K562 (cell line): ENCODE measurements around the gene CCNL2. TPM values are rescaled to one million over a fixed set of nuclear protein-coding genes. Genes with fewer than 3 reads are reported as not detected.

Source experiments
- ARID4B ChIP-seq: sonication (generic); formaldehyde crosslinking; IDR thresholded peaks from 2 replicates; pipeline ENCODE4 v1.8.0; 2022; ENCODE audit warnings: mild to moderate bottlenecking, missing genetic modification reagents
- COPS2 ChIP-seq: fragments of 450-650 bp; conservative IDR thresholded peaks from 2 replicates; pipeline ENCODE4 v1.6.1; 2016; ENCODE audit warnings: mild to moderate bottlenecking, moderate library complexity
- FOXA3 ChIP-seq, 2 experiments: fragments of 450-650 bp in 1 of 2; sonication (generic) in 1 of 2; formaldehyde crosslinking; IDR thresholded peaks in 1 of 2; conservative IDR thresholded peaks in 1 of 2; 2 replicates each; pipeline versions ENCODE4 v1.4.0 to v1.8.0; 2020 to 2022; ENCODE audit warnings: mild to moderate bottlenecking in 2 of 2, missing genetic modification reagents in 1 of 2
- MGA ChIP-seq: fragments of 450-650 bp; IDR thresholded peaks from 2 replicates; pipeline ENCODE4 v1.6.1; 2016; ENCODE audit warnings: mild to moderate bottlenecking, moderate library complexity
- NRF1 ChIP-seq, 2 experiments: fragments of 450-650 bp; IDR thresholded peaks in 1 of 2; conservative IDR thresholded peaks in 1 of 2; 2 replicates each; pipeline ENCODE4 v1.6.1; 2014; ENCODE audit warnings: mild to moderate bottlenecking in 2 of 2
- RBBP5 ChIP-seq: fragments of 200-600 bp; sonication (generic); IDR thresholded peaks from 2 replicates; pipeline ENCODE4 v1.6.1; 2012; ENCODE audit warnings: borderline replicate concordance, mild to moderate bottlenecking, low read length, control low read depth, inconsistent platforms; ENCODE audit not compliant: insufficient read depth, poor library complexity, severe bottlenecking
- SIN3A ChIP-seq, 2 experiments: fragments of 150-350 bp in 1 of 2; IDR thresholded peaks; 2 replicates each; pipeline ENCODE4 v1.6.1; 2011 to 2016; ENCODE audit warnings: borderline replicate concordance in 2 of 2, low read depth in 2 of 2, low read length in 2 of 2, mild to moderate bottlenecking in 2 of 2, moderate library complexity in 2 of 2; ENCODE audit not compliant: control insufficient read depth in 1 of 2
- ZNF212 ChIP-seq: fragments of 450-650 bp; formaldehyde crosslinking; IDR thresholded peaks from 2 replicates; pipeline ENCODE4 v1.4.0; 2020; ENCODE audit warnings: mild to moderate bottlenecking
- polyA plus RNA-seq, 8 experiments: library from polyadenylated mRNA; depleted of rRNA in 4 of 8; stranded (reverse) in 5 of 8; unstranded in 3 of 8; fragments of >200 nt; fragmentation: Nextera tagmentation in 2 of 8; fragmentation: Illumina TruSeq in 1 of 8; extraction: Ambion mirVana in 2 of 8; extraction: Trizol in 1 of 8; gene quantifications; 2 replicates each; pipeline versions ENCODE4 v1.2.1 to v1.2.3, GENCODE V29; 2011 to 2014; ENCODE audit warnings: inconsistent platforms in 1 of 8, missing spikeins in 1 of 8
- total RNA-seq, 7 experiments: library from RNA; depleted of rRNA in 6 of 7; stranded (reverse); fragments of >200 nt in 6 of 7; fragmentation: Illumina TruSeq in 2 of 7; extraction: Trizol in 2 of 7; gene quantifications; 2 replicates each; pipeline versions ENCODE4 v1.2.1 to v1.2.3, GENCODE V29; 2011 to 2021; ENCODE audit warnings: low replicate concordance in 1 of 7

CCNL2 gene
- total and polyA plus RNA-seq, 9 of the 15 experiments (the other 6 are each of a cell fraction or from before 2014, with no cell fraction given), result 2.8 to 287 (median 94.5) TPM

- TF ChIP-seq ZNF212, result no peak
- TF ChIP-seq COPS2, result no peak
- TF ChIP-seq MGA, result peak; percentile 74
- peak in 1 of 2 experiments; percentile 16; a peak in 1 of 4 replicates for TF ChIP-seq NRF1 (conservative IDR thresholded peaks at IDR 0.05 in 1 of 2, IDR thresholded peaks at IDR 0.05 in 1 of 2)
- peak in 1 of 2 experiments; percentile 72; a peak in 2 of 4 replicates for TF ChIP-seq FOXA3 (CRISPR knock-in tag; conservative IDR thresholded peaks at IDR 0.05 in 1 of 2, IDR thresholded peaks at IDR 0.05 in 1 of 2)
- peak in 1 of 2 experiments; percentile 85; a peak in 2 of 4 replicates for TF ChIP-seq SIN3A (IDR thresholded peaks at IDR 0.05; ENCODE audit: borderline replicate concordance in 2 of 2, control insufficient read depth in 1 of 2, low read depth in 2 of 2, low read length in 2 of 2)
- peak; percentile 59 for TF ChIP-seq RBBP5
- peak; percentile 78 for TF ChIP-seq ARID4B (CRISPR knock-in tag)
Observed at GRCh38 chr1:1347663-1348419, 51.3 kb downstream of the CCNL2 start (continued).
